Stimulated activated CD8-positive, alpha-beta memory T cell treated with anti-CD3 and anti-CD28 coated beads, Interleukin-12 subunit alpha, Interleukin-12 subunit beta, amount 100 ng/mL, for 1 hour (primary cell): Measurements from ENCODE around the gene SORCS2.

Experiments used
- DNase-seq: peaks from one replicate; pipeline ENCODE4 v3.0.0-alpha.2; 2020; ENCODE audit warnings: low read depth

Gene SORCS2

GRCh38 chr4:7477695-7478094, 285.4 kb downstream of the SORCS2 start:
- DNase-seq: no peak

- DNase-seq: no peak
These were observed 286.3 kb downstream of the SORCS2 start for GRCh38 chr4:7478665-7479064.

GRCh38 chr4:7480423-7480822, 288.1 kb downstream of the SORCS2 start:
- DNase-seq: no peak

- no peak for DNase-seq
These were observed 288.9 kb downstream of the SORCS2 start for GRCh38 chr4:7481227-7481626.

GRCh38 chr4:7485096-7485495, 292.8 kb downstream of the SORCS2 start:
- DNase-seq: no peak

- DNase-seq: no peak
These were observed 293.8 kb downstream of the SORCS2 start for GRCh38 chr4:7486101-7486500.

GRCh38 chr4:7487502-7487901, 295.2 kb downstream of the SORCS2 start:
- no peak for DNase-seq

GRCh38 chr4:7487998-7488671, 295.8 kb downstream of the SORCS2 start:
- DNase-seq: no peak

GRCh38 chr4:7491915-7492314, 299.6 kb downstream of the SORCS2 start:
- DNase-seq: no peak

- DNase-seq: no peak
These were observed 306.3 kb downstream of the SORCS2 start for GRCh38 chr4:7498446-7499200.

GRCh38 chr4:7499661-7500060, 307.3 kb downstream of the SORCS2 start:
- no peak for DNase-seq

- no peak for DNase-seq
These were observed 308.1 kb downstream of the SORCS2 start for GRCh38 chr4:7500404-7500803.

GRCh38 chr4:7501314-7501713, 309.0 kb downstream of the SORCS2 start:
- DNase-seq: no peak

- DNase-seq: no peak
These were observed 309.5 kb downstream of the SORCS2 start for GRCh38 chr4:7501873-7502272.

- DNase-seq: no peak
These were observed 311.4 kb downstream of the SORCS2 start for GRCh38 chr4:7503559-7504249.

- no peak for DNase-seq
These were observed 313.0 kb downstream of the SORCS2 start for GRCh38 chr4:7505116-7505900.

- DNase-seq: no peak
These were observed 313.8 kb downstream of the SORCS2 start for GRCh38 chr4:7506119-7506518.

GRCh38 chr4:7506572-7506971, 314.2 kb downstream of the SORCS2 start:
- DNase-seq: no peak

GRCh38 chr4:7507381-7507780, 315.0 kb downstream of the SORCS2 start:
- no peak for DNase-seq

GRCh38 chr4:7510066-7510465, 317.7 kb downstream of the SORCS2 start:
- no peak for DNase-seq

- DNase-seq: no peak
These were observed 318.2 kb downstream of the SORCS2 start for GRCh38 chr4:7510538-7510937.

GRCh38 chr4:7511525-7511924, 319.2 kb downstream of the SORCS2 start:
- DNase-seq: no peak
